ENCODE measurements around the gene CUL7.

Gene CUL7

GRCh38 chr6:43090559-43090956, 36.9 kb upstream of the CUL7 start:
- H3K27me3 ChIP-seq: no peaks in the 10 kb centered on the region
- H3K4me3 ChIP-seq: no peak overlapping the region
- no peaks in the 10 kb centered on the region for H3K4me1 ChIP-seq
- DNase-seq: no peak
- H3K27ac ChIP-seq: no peak overlapping the region
- intact Hi-C loops (cut with DNase I; ENCODE audit: low total_unique reads): no loop called here
- H3K9me3 ChIP-seq: no peaks in the 10 kb centered on the region
- no peak for TF ChIP-seq CTCF (IDR thresholded peaks at IDR 0.05)
- no peaks in the 10 kb centered on the region for H3K36me3 ChIP-seq

GRCh38 chr6:43089874-43090558, 36.4 kb upstream of the CUL7 start:
- Histone ChIP-seq H3K9me3 (no peaks in the 10 kb centered on the region), H3K4me1 (no peaks in the 10 kb centered on the region), H3K36me3 (no peaks in the 10 kb centered on the region), H3K27me3 (no peaks in the 10 kb centered on the region), H3K4me3 (no peak overlapping the region), H3K27ac (no peak overlapping the region)
- intact Hi-C loops (cut with DNase I; ENCODE audit: low total_unique reads): no loop called here
- no peak for DNase-seq
- TF ChIP-seq CTCF (IDR thresholded peaks at IDR 0.05): no peak

GRCh38 chr6:43089467-43089866, 35.8 kb upstream of the CUL7 start:
- TF ChIP-seq CTCF (IDR thresholded peaks at IDR 0.05): no peak
- intact Hi-C loops (cut with DNase I; ENCODE audit: low total_unique reads): no loop called here
- no peak overlapping the region for H3K27ac ChIP-seq

GRCh38 chr6:43088654-43089056, 35.0 kb upstream of the CUL7 start:
- no peaks in the 10 kb centered on the region for H3K9me3 ChIP-seq
- H3K27me3 ChIP-seq: no peaks in the 10 kb centered on the region
- no peak for TF ChIP-seq CTCF (IDR thresholded peaks at IDR 0.05)
- H3K4me1 ChIP-seq: no peaks in the 10 kb centered on the region
- H3K4me3 ChIP-seq: no peak overlapping the region
- DNase-seq: no peak
- H3K36me3 ChIP-seq: no peaks in the 10 kb centered on the region
- no peak overlapping the region for H3K27ac ChIP-seq
- intact Hi-C loops (cut with DNase I; ENCODE audit: low total_unique reads): no loop called here

More at GRCh38 chr6:43089467-43089866, 35.8 kb upstream of the CUL7 start:
- Histone ChIP-seq H3K36me3 (no peaks in the 10 kb centered on the region), H3K4me3 (no peak overlapping the region), H3K4me1 (no peaks in the 10 kb centered on the region), H3K27me3 (no peaks in the 10 kb centered on the region), H3K9me3 (no peaks in the 10 kb centered on the region)
- DNase-seq: no peak

GRCh38 chr6:43086022-43086658, 32.5 kb upstream of the CUL7 start:
- no peak for DNase-seq
- no peak for TF ChIP-seq CTCF (IDR thresholded peaks at IDR 0.05)
- intact Hi-C loops (cut with DNase I; ENCODE audit: low total_unique reads): no loop called here

More at GRCh38 chr6:43086022-43086658, 32.5 kb upstream of the CUL7 start:
- Histone ChIP-seq H3K4me3 (no peak overlapping the region), H3K27me3 (no peaks in the 10 kb centered on the region), H3K27ac (no peak overlapping the region), H3K36me3 (no peaks in the 10 kb centered on the region), H3K4me1 (no peaks in the 10 kb centered on the region), H3K9me3 (no peaks in the 10 kb centered on the region)
